ACC112 (cell line): ENCODE data around the gene DSCAM.

Experiments used
- H2AFZ ChIP-seq: fragments of 200-600 bp; sonication (generic); one replicate; pipeline ENCODE4 v1.6.0; 2017; ENCODE audit warnings: antibody characterized with exemption, low read length; ENCODE audit not compliant: unreplicated experiment
- H3K27ac ChIP-seq: fragments of 200-600 bp; sonication (generic); 2 replicates; pipeline ENCODE4 v1.5.1; 2014; ENCODE audit warnings: low read depth, mild to moderate bottlenecking, antibody characterized with exemption, low read length, moderate library complexity
- H3K27me3 ChIP-seq: fragments of 200-600 bp; sonication (generic); 2 replicates; pipeline ENCODE4 v1.6.1; 2014; ENCODE audit warnings: mild to moderate bottlenecking, antibody characterized with exemption, low read length, moderate library complexity, mixed read lengths; ENCODE audit not compliant: insufficient read depth
- H3K36me3 ChIP-seq: fragments of 200-600 bp; sonication (generic); 2 replicates; pipeline ENCODE4 v1.6.1; 2016; ENCODE audit warnings: mild to moderate bottlenecking, antibody characterized with exemption, low read length, moderate library complexity, mixed read lengths; ENCODE audit not compliant: insufficient read depth
- H3K4me1 ChIP-seq: fragments of 200-600 bp; sonication (generic); one replicate; pipeline ENCODE4 v1.6.1; 2016; ENCODE audit warnings: low read length, mixed read lengths; ENCODE audit not compliant: insufficient read depth, unreplicated experiment, control insufficient read depth
- H3K4me3 ChIP-seq: fragments of 200-600 bp; sonication (generic); 2 replicates; pipeline ENCODE4 v1.5.1; 2014; ENCODE audit warnings: mild to moderate bottlenecking, low read depth, low read length
- H3K79me2 ChIP-seq: fragments of 200-600 bp; sonication (generic); one replicate; pipeline ENCODE4 v1.6.0; 2016; ENCODE audit warnings: low read length; ENCODE audit not compliant: control insufficient read depth, unreplicated experiment, insufficient read depth

The DSCAM gene

GRCh38 chr21:40620386-40621145, 226.4 kb downstream of the DSCAM start:
- Histone ChIP-seq H3K36me3 (no peaks in the 10 kb centered on the region), H3K27me3 (no peaks in the 10 kb centered on the region), H3K4me1 (no peaks in the 10 kb centered on the region), H3K27ac (no peak overlapping the region), H2AFZ (no peak overlapping the region), H3K4me3 (no peak overlapping the region), H3K79me2 (no peaks in the 10 kb centered on the region)

- Histone ChIP-seq H3K79me2 (no peaks in the 10 kb centered on the region), H3K27me3 (no peaks in the 10 kb centered on the region), H3K4me1 (no peaks in the 10 kb centered on the region), H3K4me3 (no peak overlapping the region), H3K27ac (no peak overlapping the region), H2AFZ (no peak overlapping the region), H3K36me3 (no peaks in the 10 kb centered on the region)
Observed at GRCh38 chr21:40618191-40618973, 228.6 kb downstream of the DSCAM start.

GRCh38 chr21:40616377-40616704, 230.6 kb downstream of the DSCAM start:
- H3K79me2 ChIP-seq, result no peaks in the 10 kb centered on the region
- no peaks in the 10 kb centered on the region for H3K27me3 ChIP-seq
- H2AFZ ChIP-seq, result no peak overlapping the region
- H3K36me3 ChIP-seq, result no peaks in the 10 kb centered on the region
- H3K4me1 ChIP-seq, result no peaks in the 10 kb centered on the region
- no peak overlapping the region for H3K4me3 ChIP-seq
- H3K27ac ChIP-seq, result no peak overlapping the region

GRCh38 chr21:40615505-40616376, 231.2 kb downstream of the DSCAM start:
- H3K27ac ChIP-seq, result no peak overlapping the region
- no peaks in the 10 kb centered on the region for H3K36me3 ChIP-seq
- H3K4me3 ChIP-seq, result no peak overlapping the region
- H2AFZ ChIP-seq, result no peak overlapping the region
- no peaks in the 10 kb centered on the region for H3K27me3 ChIP-seq
- no peaks in the 10 kb centered on the region for H3K4me1 ChIP-seq
- H3K79me2 ChIP-seq, result no peaks in the 10 kb centered on the region

- H3K27ac ChIP-seq, result no peak overlapping the region
- no peak overlapping the region for H2AFZ ChIP-seq
- no peak overlapping the region for H3K4me3 ChIP-seq
- H3K27me3 ChIP-seq, result no peaks in the 10 kb centered on the region
- no peaks in the 10 kb centered on the region for H3K79me2 ChIP-seq
- H3K4me1 ChIP-seq, result no peaks in the 10 kb centered on the region
- no peaks in the 10 kb centered on the region for H3K36me3 ChIP-seq
Observed at GRCh38 chr21:40613546-40614030, 233.4 kb downstream of the DSCAM start.

GRCh38 chr21:40610345-40610744, 236.6 kb downstream of the DSCAM start:
- no peak overlapping the region for H3K27ac ChIP-seq
- H3K36me3 ChIP-seq, result no peaks in the 10 kb centered on the region
- no peak overlapping the region for H3K4me3 ChIP-seq
- H3K27me3 ChIP-seq, result no peaks in the 10 kb centered on the region
- no peaks in the 10 kb centered on the region for H3K4me1 ChIP-seq
- no peak overlapping the region for H2AFZ ChIP-seq
- no peaks in the 10 kb centered on the region for H3K79me2 ChIP-seq

GRCh38 chr21:40606341-40606740, 240.6 kb downstream of the DSCAM start:
- Histone ChIP-seq H3K36me3 (no peaks in the 10 kb centered on the region), H2AFZ (no peak overlapping the region), H3K27me3 (no peaks in the 10 kb centered on the region), H3K79me2 (no peaks in the 10 kb centered on the region), H3K4me1 (no peaks in the 10 kb centered on the region), H3K27ac (no peak overlapping the region), H3K4me3 (no peak overlapping the region)

- Histone ChIP-seq H3K4me1 (no peaks in the 10 kb centered on the region), H3K27me3 (no peaks in the 10 kb centered on the region), H2AFZ (no peak overlapping the region), H3K27ac (no peak overlapping the region), H3K36me3 (no peaks in the 10 kb centered on the region), H3K4me3 (no peak overlapping the region), H3K79me2 (no peaks in the 10 kb centered on the region)
Observed at GRCh38 chr21:40605094-40605493, 241.9 kb downstream of the DSCAM start.

GRCh38 chr21:40603774-40604173, 243.2 kb downstream of the DSCAM start:
- Histone ChIP-seq H2AFZ (no peak overlapping the region), H3K27ac (no peak overlapping the region), H3K4me1 (no peaks in the 10 kb centered on the region), H3K36me3 (no peaks in the 10 kb centered on the region), H3K27me3 (no peaks in the 10 kb centered on the region), H3K79me2 (no peaks in the 10 kb centered on the region), H3K4me3 (no peak overlapping the region)

GRCh38 chr21:40602080-40602479, 244.9 kb downstream of the DSCAM start:
- H3K79me2 ChIP-seq, result no peaks in the 10 kb centered on the region
- no peak overlapping the region for H2AFZ ChIP-seq
- H3K4me1 ChIP-seq, result no peaks in the 10 kb centered on the region
- H3K36me3 ChIP-seq, result no peaks in the 10 kb centered on the region
- H3K27ac ChIP-seq, result no peak overlapping the region
- no peaks in the 10 kb centered on the region for H3K27me3 ChIP-seq
- H3K4me3 ChIP-seq, result no peak overlapping the region
